ENCODE results near the gene NACAD. TPM values are rescaled to one million over a fixed set of nuclear protein-coding genes. Genes with fewer than 3 reads are reported as not detected.
"Not testable (repeated sequence)": the region's sequence is repeated elsewhere in the genome, so short reads cannot be mapped to it uniquely, and the experiment has no call there.

Gene NACAD
- total and polyA plus RNA-seq, 8 donors, result 2.0 to 10.9 (median 9.3) TPM

DNA sequence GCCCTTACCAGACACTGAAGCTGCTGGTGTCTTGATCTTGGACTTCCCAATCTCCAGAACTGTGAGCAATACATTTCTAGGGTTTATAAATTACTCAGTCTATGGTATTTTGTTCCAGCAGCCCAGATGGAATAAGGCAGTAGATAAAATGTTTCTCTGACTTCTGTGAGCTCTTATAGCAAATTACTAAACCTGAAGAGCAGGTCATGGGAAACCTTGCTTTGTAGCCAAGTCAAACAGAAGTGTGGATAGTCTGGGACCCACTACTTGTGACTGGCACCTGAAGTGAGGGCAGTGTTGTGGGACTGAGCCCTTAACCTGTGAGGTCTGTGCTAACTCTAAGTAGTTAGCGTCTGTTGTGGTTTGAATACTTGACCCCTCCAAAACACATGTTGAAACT, 27.3 kb upstream of the NACAD start:
- intact Hi-C loops (cut with DNase I), result no loop called here
- DNase-seq, result peak in 1 of 4 donors; percentile 11
- no peaks in the 10 kb centered on the region for H3K27me3 ChIP-seq
- no peak overlapping the region for H3K4me3 ChIP-seq
- ATAC-seq, result peak; percentile 4
- TF ChIP-seq, protein P1, sequence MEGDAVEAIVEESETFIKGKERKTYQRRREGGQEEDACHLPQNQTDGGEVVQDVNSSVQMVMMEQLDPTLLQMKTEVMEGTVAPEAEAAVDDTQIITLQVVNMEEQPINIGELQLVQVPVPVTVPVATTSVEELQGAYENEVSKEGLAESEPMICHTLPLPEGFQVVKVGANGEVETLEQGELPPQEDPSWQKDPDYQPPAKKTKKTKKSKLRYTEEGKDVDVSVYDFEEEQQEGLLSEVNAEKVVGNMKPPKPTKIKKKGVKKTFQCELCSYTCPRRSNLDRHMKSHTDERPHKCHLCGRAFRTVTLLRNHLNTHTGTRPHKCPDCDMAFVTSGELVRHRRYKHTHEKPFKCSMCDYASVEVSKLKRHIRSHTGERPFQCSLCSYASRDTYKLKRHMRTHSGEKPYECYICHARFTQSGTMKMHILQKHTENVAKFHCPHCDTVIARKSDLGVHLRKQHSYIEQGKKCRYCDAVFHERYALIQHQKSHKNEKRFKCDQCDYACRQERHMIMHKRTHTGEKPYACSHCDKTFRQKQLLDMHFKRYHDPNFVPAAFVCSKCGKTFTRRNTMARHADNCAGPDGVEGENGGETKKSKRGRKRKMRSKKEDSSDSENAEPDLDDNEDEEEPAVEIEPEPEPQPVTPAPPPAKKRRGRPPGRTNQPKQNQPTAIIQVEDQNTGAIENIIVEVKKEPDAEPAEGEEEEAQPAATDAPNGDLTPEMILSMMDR (IDR thresholded peaks at IDR 0.05), result no peak
- no peak overlapping the region for H3K27ac ChIP-seq
- peaks cover 0 to 5% of the 10 kb centered on the region in 2 donors for H3K4me1 ChIP-seq
- H3K9me3 ChIP-seq, result no peaks in the 10 kb centered on the region
- H3K36me3 ChIP-seq, result no peaks in the 10 kb centered on the region

DNA sequence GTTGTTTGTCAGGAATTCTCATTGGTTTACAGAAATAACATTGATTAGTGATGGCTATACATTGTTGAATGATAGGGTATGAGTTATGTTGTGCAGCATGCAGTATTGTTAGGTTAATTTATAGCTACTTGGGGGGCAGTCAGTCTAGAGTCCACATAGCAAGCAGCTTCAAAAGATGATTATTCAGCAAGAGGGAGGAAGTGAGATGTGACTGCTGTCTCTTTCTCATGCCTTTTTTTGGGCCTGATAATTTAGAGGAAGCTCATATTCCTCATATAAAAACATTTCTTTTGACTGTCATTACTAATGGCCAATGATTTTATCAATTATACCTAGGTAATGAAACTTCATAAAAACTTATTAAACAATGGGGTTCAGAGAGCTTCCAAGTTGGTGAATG, 26.2 kb upstream of the NACAD start:
- TF ChIP-seq, protein P1 (IDR thresholded peaks at IDR 0.05), result no peak

DNA sequence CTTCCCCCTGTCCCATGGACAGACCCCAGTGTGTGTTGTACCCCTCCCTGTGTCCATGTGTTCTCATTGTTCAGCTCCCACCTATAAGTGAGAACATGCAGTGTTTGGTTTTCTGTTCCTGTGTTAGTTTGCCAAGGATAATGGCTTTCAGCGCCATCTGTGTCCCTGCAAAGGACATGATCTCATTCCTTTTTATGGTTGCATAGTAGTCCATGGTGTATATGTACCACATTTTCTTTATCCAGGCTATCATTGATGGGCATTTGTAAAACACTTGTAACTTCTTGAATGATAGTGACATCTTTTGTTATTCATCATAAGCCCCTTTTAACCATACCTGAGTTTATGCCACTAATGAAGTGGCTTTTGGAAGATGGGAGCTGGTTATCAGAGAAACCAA, 25.5 kb upstream of the NACAD start:
- peaks cover 8 to 23% of the 10 kb centered on the region in 2 donors for H3K4me1 ChIP-seq
- H3K36me3 ChIP-seq; intact Hi-C loops (cut with DNase I); ATAC-seq; DNase-seq; H3K27ac ChIP-seq; H3K27me3 ChIP-seq; H3K9me3 ChIP-seq; H3K4me3 ChIP-seq: not testable (repeated sequence)

More for the DNA sequence above, 26.2 kb upstream of the NACAD start:
- peaks cover 6 to 16% of the 10 kb centered on the region in 2 donors for H3K4me1 ChIP-seq
- intact Hi-C loops (cut with DNase I), result no loop called here
- ATAC-seq (no peak), DNase-seq (no peak)
- H3K9me3 ChIP-seq, result no peaks in the 10 kb centered on the region
- no peak overlapping the region for H3K4me3 ChIP-seq
- no peaks in the 10 kb centered on the region for H3K36me3 ChIP-seq
- no peak overlapping the region for H3K27ac ChIP-seq
- no peaks in the 10 kb centered on the region for H3K27me3 ChIP-seq

DNA sequence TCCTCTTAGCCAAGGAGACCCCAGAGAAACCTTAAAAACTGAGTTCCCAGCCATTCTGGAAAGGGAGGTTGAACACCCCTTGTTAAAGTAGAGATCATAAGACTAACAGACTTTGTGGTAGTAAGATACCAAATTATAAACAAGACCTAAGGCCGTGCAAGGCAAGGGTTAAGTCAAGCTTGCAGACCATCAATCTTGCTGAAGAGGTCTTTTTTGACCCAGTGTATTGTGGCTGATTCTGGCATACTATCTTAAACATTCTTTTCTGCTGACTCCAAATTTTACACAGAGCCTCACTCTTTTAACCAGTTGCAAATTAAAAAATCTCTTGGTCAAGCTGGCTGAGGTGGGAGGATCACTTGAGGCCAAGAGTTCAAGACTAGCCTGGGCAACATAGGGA, 23.9 kb upstream of the NACAD start:
- no peaks in the 10 kb centered on the region for H3K9me3 ChIP-seq
- H3K4me3 ChIP-seq, result peak overlapping the region in 1 of 2 donors; percentile 64
- peaks cover 0 to 17% of the 10 kb centered on the region in 2 donors for H3K36me3 ChIP-seq
- intact Hi-C loops (cut with DNase I), result no loop called here
- TF ChIP-seq, protein P1 (IDR thresholded peaks at IDR 0.05), result no peak
- DNase-seq, result no peak
- ATAC-seq, result no peak
- peak overlapping the region; percentile 97 to 98 for H3K27ac ChIP-seq
- no peaks in the 10 kb centered on the region for H3K27me3 ChIP-seq
- H3K4me1 ChIP-seq, result peaks cover 15 to 39% of the 10 kb centered on the region in 2 donors

DNA sequence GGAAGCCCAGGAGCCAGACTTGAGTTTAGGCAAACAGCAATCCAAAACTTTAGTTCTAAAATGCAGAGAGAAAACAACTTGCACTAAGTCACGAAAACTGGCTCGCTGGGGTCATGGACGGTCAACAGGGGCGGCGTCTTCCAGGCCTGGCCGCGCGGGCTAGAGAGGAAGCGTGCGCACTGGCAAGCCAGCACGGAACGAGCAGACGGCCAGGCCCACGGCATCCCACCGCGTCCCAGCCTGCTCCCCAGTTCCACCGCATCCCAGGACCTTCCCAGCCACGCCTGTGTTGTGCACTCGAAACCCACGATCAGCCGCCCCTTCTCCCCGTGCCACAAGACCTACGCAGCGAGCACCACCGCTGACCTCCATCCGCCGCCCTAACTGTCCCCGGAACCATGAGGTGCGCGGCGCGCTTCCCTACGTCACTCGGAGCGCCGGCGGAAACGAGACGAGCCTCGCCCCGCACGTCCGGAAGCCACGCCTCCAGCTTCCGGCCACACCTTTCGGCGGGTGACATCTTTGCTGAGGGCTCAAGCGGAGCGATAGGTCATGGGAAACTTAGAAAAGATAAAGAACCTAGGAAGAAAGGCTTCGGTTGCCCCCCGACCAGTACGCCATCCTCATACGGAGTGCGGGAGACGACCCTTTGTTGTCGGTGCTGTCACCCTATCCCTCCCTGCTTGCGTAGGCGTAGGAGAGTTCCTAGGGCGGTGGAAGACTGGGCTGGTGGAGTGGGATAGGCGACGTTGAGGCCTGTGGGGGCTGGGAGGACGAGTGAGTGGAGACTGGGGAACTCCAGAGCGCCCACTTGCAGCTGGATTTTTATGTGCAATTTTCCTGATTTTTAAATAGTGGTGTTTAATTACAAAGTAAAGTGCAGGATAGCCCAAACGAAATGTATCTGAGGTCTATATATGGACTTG, 22.8 kb upstream of the NACAD start, which contains the start of gene TBRG4:
Gene TBRG4, minus strand, starts transcription at position 400 of the 926 bp plus-strand sequence. CDS start 2,460 bp downstream, outside the sequence.
- intact Hi-C loops (cut with DNase I), result no loop called here
- TF ChIP-seq, protein P1 (IDR thresholded peaks at IDR 0.05), result no peak
- peaks cover 21 to 50% of the 10 kb centered on the region in 2 donors for H3K4me1 ChIP-seq

More for the DNA sequence above, 22.8 kb upstream of the NACAD start, which contains the start of gene TBRG4:
- Histone ChIP-seq H3K27me3 (no peaks in the 10 kb centered on the region), H3K9me3 (no peaks in the 10 kb centered on the region), H3K36me3 (peaks cover 0 to 28% of the 10 kb centered on the region in 2 donors), H3K4me3 (peak within 1 kb of the TSS; percentile 64 to 91), H3K27ac (peak within 1 kb of the TSS; percentile 97 to 98)
- DNase-seq (peak; percentile 94 to 98 (median 97)), ATAC-seq (peak; percentile 97)

Data from left lung (tissue), 10 donors.